GM18498 (cell line): Measurements from ENCODE around the gene LY6G6F.

Source experiments
- ATAC-seq: cut with Tn5 transposase; IDR thresholded peaks from one replicate; pipeline ENCODE4 v1.9.1; 2021; ENCODE audit warnings: mild to moderate bottlenecking, moderate library complexity; ENCODE audit not compliant: unreplicated experiment

LY6G6F gene

GRCh38 chr6:31737315-31737990 lies 30.8 kb downstream of the LY6G6F start:
- no peak for ATAC-seq

GRCh38 chr6:31737991-31738979 lies 31.6 kb downstream of the LY6G6F start:
- ATAC-seq, result no peak

GRCh38 chr6:31739639-31740396 lies 33.2 kb downstream of the LY6G6F start, which contains the start of gene MSH5:
MSH5 (plus strand) TSS chr6:31740005; CDS start chr6:31740467, 462 bp downstream.
- peak; percentile 80 for ATAC-seq

GRCh38 chr6:31740397-31741223 lies 33.9 kb downstream of the LY6G6F start:
- no peak for ATAC-seq

- no peak for ATAC-seq
Observed at GRCh38 chr6:31741815-31742214, 35.1 kb downstream of the LY6G6F start.

GRCh38 chr6:31742894-31743293 lies 36.2 kb downstream of the LY6G6F start:
- no peak for ATAC-seq

- no peak for ATAC-seq
Observed at GRCh38 chr6:31744422-31744821, 37.8 kb downstream of the LY6G6F start.

- no peak for ATAC-seq
Observed at GRCh38 chr6:31749301-31750036, 42.8 kb downstream of the LY6G6F start.

- ATAC-seq, result no peak
Observed at GRCh38 chr6:31750411-31751022, 43.9 kb downstream of the LY6G6F start.

- ATAC-seq, result no peak
Observed at GRCh38 chr6:31752739-31753319, 46.2 kb downstream of the LY6G6F start.

GRCh38 chr6:31758281-31758680 lies 51.6 kb downstream of the LY6G6F start:
- no peak for ATAC-seq
